HG03097 (cell line): ENCODE results near the gene NUDCD3.

Experiments used
- ATAC-seq: cut with Tn5 transposase; IDR thresholded peaks from one replicate; pipeline ENCODE4 v1.9.1; 2021; ENCODE audit not compliant: unreplicated experiment, low FRiP score

The NUDCD3 gene

GRCh38 chr7:44386139-44386913 is 104.1 kb downstream of the NUDCD3 start:
- ATAC-seq: no peak

- no peak for ATAC-seq
Measured at GRCh38 chr7:44385434-44386138, 104.9 kb downstream of the NUDCD3 start.

- ATAC-seq: no peak
Measured at GRCh38 chr7:44384586-44385433, 105.6 kb downstream of the NUDCD3 start.

GRCh38 chr7:44383566-44383965 is 106.9 kb downstream of the NUDCD3 start:
- no peak for ATAC-seq

GRCh38 chr7:44382459-44383265 is 107.8 kb downstream of the NUDCD3 start:
- ATAC-seq: no peak

GRCh38 chr7:44381494-44382220 is 108.8 kb downstream of the NUDCD3 start:
- no peak for ATAC-seq

- no peak for ATAC-seq
Measured at GRCh38 chr7:44380831-44381493, 109.5 kb downstream of the NUDCD3 start.

- no peak for ATAC-seq
Measured at GRCh38 chr7:44380189-44380830, 110.1 kb downstream of the NUDCD3 start.

GRCh38 chr7:44379366-44380188 is 110.9 kb downstream of the NUDCD3 start:
- ATAC-seq: no peak

- no peak for ATAC-seq
Measured at GRCh38 chr7:44378744-44379143, 111.7 kb downstream of the NUDCD3 start.

GRCh38 chr7:44377681-44378421 is 112.6 kb downstream of the NUDCD3 start:
- ATAC-seq: no peak

- no peak for ATAC-seq
Measured at GRCh38 chr7:44377134-44377463, 113.4 kb downstream of the NUDCD3 start.

GRCh38 chr7:44376429-44377133 is 113.9 kb downstream of the NUDCD3 start:
- no peak for ATAC-seq

- no peak for ATAC-seq
Measured at GRCh38 chr7:44375926-44376342, 114.5 kb downstream of the NUDCD3 start.

GRCh38 chr7:44375236-44375699 is 115.2 kb downstream of the NUDCD3 start:
- no peak for ATAC-seq

- ATAC-seq: no peak
Measured at GRCh38 chr7:44374007-44374763, 116.3 kb downstream of the NUDCD3 start.
